GM20000 (cell line): ENCODE results near the gene FCN2.
A peak's percentile ranks its signal among the peaks of the same experiment; 100 is the strongest.

Source experiments
- DNase-seq: peaks from one replicate; pipeline ENCODE4 v3.0.0; 2012; ENCODE audit warnings: low spot score
- CTCF ChIP-seq: IDR thresholded peaks from 2 replicates; pipeline ENCODE4 v1.5.1; 2012; ENCODE audit warnings: mild to moderate bottlenecking, control low read depth; ENCODE audit errors: extremely low read depth, missing control alignments

Gene FCN2

GRCh38 chr9:134925011-134925511, 44.5 kb downstream of the FCN2 start:
- DNase-seq: no peak
- TF ChIP-seq CTCF: no peak

- no peak for DNase-seq
- TF ChIP-seq CTCF: no peak
These were observed 48.0 kb downstream of the FCN2 start for GRCh38 chr9:134928436-134929192.

- no peak for DNase-seq
- TF ChIP-seq CTCF: no peak
These were observed 48.9 kb downstream of the FCN2 start for GRCh38 chr9:134929193-134930158.

- no peak for TF ChIP-seq CTCF
- DNase-seq: peak; percentile 39
These were observed 49.8 kb downstream of the FCN2 start for GRCh38 chr9:134930398-134930797.

GRCh38 chr9:134932171-134932570, 51.6 kb downstream of the FCN2 start:
- TF ChIP-seq CTCF: no peak
- DNase-seq: no peak

GRCh38 chr9:134932606-134933005, 52.0 kb downstream of the FCN2 start:
- no peak for DNase-seq
- no peak for TF ChIP-seq CTCF
